Tibial nerve (tissue), 4 donors: Measurements from ENCODE around the gene APOC3. TPM values are rescaled to one million over a fixed set of nuclear protein-coding genes. Genes with fewer than 3 reads are reported as not detected.

Experiments used
- DNase-seq, 2 donors: peaks; one replicate each; pipeline ENCODE4 v3.0.0-alpha.2; 2019; ENCODE audit warnings: low spot score in 2 of 2
- H3K27ac ChIP-seq, 4 donors: fragments of 200-600 bp; sonication (generic) in 3 of 4; one replicate each; pipeline ENCODE4 v1.5.1; 2017 to 2019; ENCODE audit warnings: mild to moderate bottlenecking in 1 of 4
- H3K27me3 ChIP-seq, 2 donors: fragments of 200-600 bp; sonication (generic) in 1 of 2; one replicate each; pipeline versions ENCODE4 v1.5.1 to v1.6.0; 2017 to 2019
- H3K36me3 ChIP-seq, 3 donors: fragments of 200-600 bp; sonication (generic); one replicate each; pipeline ENCODE4 v1.5.1; 2018 to 2019
- H3K4me1 ChIP-seq, 4 donors: fragments of 200-600 bp; sonication (generic) in 3 of 4; one replicate each; pipeline ENCODE4 v1.5.1; 2017 to 2019
- H3K4me3 ChIP-seq, 4 donors: fragments of 200-600 bp; sonication (generic) in 3 of 4; one replicate each; pipeline ENCODE4 v1.5.1; 2017 to 2019; ENCODE audit warnings: mild to moderate bottlenecking in 1 of 4, moderate library complexity in 1 of 4
- H3K9me3 ChIP-seq, 4 donors: fragments of 200-600 bp; sonication (generic) in 3 of 4; one replicate each; pipeline ENCODE4 v1.5.1; 2017 to 2019
- CTCF ChIP-seq, 5 experiments: fragments of 200-600 bp in 3 of 5; fragments of 450-650 bp in 2 of 5; sonication (generic) in 3 of 5; IDR thresholded peaks; one replicate each; pipeline ENCODE4 v1.5.1; 2016 to 2019; ENCODE audit warnings: antibody characterized with exemption in 5 of 5, mild to moderate bottlenecking in 3 of 5, moderate library complexity in 2 of 5
- EP300 ChIP-seq, 2 donors: sonication (generic); formaldehyde crosslinking; IDR thresholded peaks; one replicate each; pipeline ENCODE4 v1.6.1; 2017; ENCODE audit warnings: antibody characterized with exemption in 2 of 2, mild to moderate bottlenecking in 1 of 2
- POLR2A ChIP-seq, 2 donors: fragments of 450-650 bp; IDR thresholded peaks; one replicate each; pipeline ENCODE4 v1.6.1; 2017; ENCODE audit warnings: antibody characterized with exemption in 2 of 2, mild to moderate bottlenecking in 2 of 2, moderate library complexity in 2 of 2
- WGBS, 2 donors: methylation state at CpG; one replicate each; pipeline ENCODE4 v1.1.5; 2018; 5-methylcytosine and 5-hydroxymethylcytosine counted together
- total RNA-seq, 4 donors: library from RNA; depleted of rRNA; stranded (reverse); fragments of >200 nt; gene quantifications; one replicate each; pipeline ENCODE4 v1.1.0, GENCODE V29; 2016

APOC3 gene
- total RNA-seq, 4 donors from 2014 or later: not detected

DNA sequence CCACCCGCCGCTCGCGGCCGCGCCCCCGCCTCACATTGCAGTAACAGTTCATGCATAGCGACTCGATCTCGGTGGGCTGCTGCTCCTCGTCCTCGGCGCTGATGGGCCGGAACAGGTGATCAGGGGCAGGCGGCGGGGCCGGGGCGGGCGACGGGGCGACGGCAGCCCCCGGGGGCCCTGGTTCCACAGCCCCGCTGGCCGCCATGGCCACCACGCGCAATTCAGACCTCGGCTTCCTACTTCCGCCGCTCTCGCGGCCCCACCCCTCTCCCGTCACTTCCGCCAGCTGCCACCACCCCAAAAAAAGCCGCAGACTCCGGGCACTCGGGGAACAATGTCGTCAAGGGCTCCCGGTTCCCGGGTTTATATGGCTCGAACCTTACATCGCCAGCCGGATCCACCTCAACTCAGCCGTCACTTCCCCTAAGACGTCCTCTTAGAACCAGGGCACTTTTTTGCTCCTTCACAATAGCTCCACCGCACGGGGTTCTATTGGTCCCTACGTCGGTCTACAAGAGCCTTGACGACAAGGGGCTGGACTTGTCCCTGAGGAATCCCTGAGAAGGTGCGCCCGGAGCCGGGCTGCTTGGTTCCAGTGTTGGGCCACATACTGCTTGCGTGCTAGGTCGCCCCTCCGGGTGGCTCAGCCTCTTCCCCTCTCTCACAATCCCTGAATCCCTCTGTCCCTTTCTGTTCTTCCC lies 41.8 kb upstream of the APOC3 start, which contains the start of gene ZPR1:
Gene ZPR1 (minus strand): TSS at position 238 of the 701 bp plus-strand sequence. CDS start 33 bp downstream, at position 205.
- 0% methylated on average over 36 to 40 of the region's 56 CpGs for WGBS, 2 donors
- Histone ChIP-seq H3K4me3 (peak within 1 kb of the TSS; percentile 67 to 99 (median 92)), H3K27me3 (no peaks in the 10 kb centered on the region), H3K9me3 (no peaks in the 10 kb centered on the region), H3K36me3 (peaks cover 8 to 38% (median 22%) of the 10 kb centered on the region in 3 donors), H3K27ac (peak within 1 kb of the TSS; percentile 55 to 91 (median 82)), H3K4me1 (peaks cover 0 to 32% (median 16%) of the 10 kb centered on the region in 4 donors)
- TF ChIP-seq EP300 (IDR thresholded peaks at IDR 0.05) (peak; percentile 66 to 73), CTCF (IDR thresholded peaks at IDR 0.05) (peak in 2 of 5 experiments; percentile 45 to 52), POLR2A (IDR thresholded peaks at IDR 0.05) (peak in 1 of 2 donors; percentile 51)
- peak; percentile 58 to 73 for DNase-seq

DNA sequence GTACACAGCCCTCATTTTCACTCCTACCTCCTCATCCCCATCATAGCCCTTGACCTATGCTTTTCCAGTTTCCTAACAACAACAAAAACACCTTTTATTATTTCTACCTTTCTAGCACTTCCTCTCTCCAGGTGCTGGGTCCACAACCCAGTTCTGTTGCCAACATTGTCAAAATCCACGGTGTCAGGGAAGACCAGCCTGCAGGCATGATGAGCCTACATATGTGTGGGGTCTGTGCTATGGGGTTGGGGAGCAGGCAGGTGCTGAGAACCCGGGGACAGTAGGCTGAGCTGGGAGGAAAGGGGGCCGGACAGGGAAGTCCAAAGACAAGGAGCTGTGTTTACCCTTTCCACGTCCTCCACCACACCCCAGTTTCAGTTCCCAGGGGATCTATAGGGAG lies 41.2 kb upstream of the APOC3 start:
- Histone ChIP-seq H3K27ac (peak overlapping the region in 3 of 4 donors; percentile 75 to 91 (median 90)), H3K36me3 (peaks cover 5 to 32% (median 16%) of the 10 kb centered on the region in 3 donors), H3K4me3 (peak overlapping the region; percentile 67 to 99 (median 92)), H3K4me1 (peaks cover 0 to 32% (median 16%) of the 10 kb centered on the region in 4 donors), H3K9me3 (no peaks in the 10 kb centered on the region), H3K27me3 (no peaks in the 10 kb centered on the region)
- TF ChIP-seq CTCF (IDR thresholded peaks at IDR 0.05) (no peak), POLR2A (IDR thresholded peaks at IDR 0.05) (no peak), EP300 (IDR thresholded peaks at IDR 0.05) (no peak)
- DNase-seq: no peak
- 52 to 53% methylated on average over 4 of the region's 4 CpGs for WGBS, 2 donors

DNA sequence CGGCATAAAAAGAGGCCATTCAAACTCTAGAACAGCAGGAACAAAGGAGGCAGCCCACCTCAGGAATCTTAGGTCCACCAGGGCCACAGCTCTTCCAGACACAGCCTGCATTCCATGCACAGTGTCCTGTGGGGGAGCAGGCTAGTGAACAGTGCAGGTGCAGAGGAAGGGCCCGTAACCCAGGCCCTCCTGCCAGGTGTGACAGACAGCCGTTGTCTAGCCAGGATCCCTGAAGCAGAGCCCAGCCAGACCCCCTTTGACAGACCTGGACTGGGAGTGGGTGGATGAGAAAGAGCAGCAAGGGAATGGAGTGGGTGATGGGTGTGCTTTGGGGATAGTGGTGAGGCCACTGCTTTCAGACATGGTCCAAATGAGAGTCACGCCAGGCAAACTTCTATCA lies 40.7 kb upstream of the APOC3 start:
- DNase-seq: no peak
- no peak overlapping the region for H3K4me3 ChIP-seq
- H3K27ac ChIP-seq: no peak overlapping the region
- no peaks in the 10 kb centered on the region for H3K9me3 ChIP-seq
- peaks cover 5 to 28% (median 15%) of the 10 kb centered on the region in 3 donors for H3K36me3 ChIP-seq
- TF ChIP-seq CTCF (IDR thresholded peaks at IDR 0.05) (no peak), POLR2A (IDR thresholded peaks at IDR 0.05) (no peak), EP300 (IDR thresholded peaks at IDR 0.05) (no peak)
- peaks cover 0 to 32% (median 16%) of the 10 kb centered on the region in 4 donors for H3K4me1 ChIP-seq
- WGBS, 2 donors: 81 to 94% methylated on average over 4 of the region's 4 CpGs
- H3K27me3 ChIP-seq: no peaks in the 10 kb centered on the region

DNA sequence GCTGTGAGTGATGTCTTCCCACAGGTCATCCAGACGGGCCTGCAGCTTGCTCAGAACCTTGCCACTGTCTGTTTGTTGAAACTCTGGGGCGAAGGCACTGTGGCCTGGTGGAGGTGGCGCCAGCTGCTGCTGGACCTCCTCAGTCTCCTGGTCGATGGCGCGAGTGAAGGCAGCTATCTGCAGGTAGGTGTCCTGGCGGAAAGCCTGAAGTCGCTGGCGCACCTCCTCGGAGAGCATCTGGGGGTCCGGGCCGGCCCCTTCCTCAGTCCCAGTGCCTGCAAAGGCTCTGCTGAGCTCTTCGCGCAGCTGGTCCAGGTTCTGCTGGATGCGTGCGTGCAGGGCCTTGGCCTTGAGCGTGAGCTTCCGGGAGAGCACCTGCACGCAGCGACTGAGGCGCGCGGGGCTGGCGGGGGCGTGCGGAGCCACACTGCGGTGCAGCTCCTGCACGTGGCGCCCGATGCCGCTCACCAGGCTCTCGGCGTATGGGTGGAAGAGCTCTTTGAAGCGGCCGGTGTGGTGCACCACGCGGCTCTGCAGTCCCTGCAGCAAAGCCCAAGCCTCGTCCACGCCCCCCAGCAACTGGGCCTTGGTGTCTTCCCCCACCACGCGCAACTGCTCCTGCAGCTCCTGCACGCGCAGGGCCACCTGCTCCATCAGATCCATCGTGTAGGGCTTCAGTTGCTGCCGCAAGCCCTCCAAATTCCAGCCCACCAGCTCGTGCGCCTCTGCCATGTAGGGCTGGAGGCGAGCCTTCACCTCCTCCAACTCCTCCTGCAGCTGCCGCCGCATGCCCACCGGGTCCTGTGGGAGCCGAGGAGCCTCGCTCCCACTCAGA lies 39.3 kb upstream of the APOC3 start:
- 82 to 91% methylated on average over 35 to 46 of the region's 53 CpGs for WGBS, 2 donors
- no peak for DNase-seq

More for the DNA sequence above, 39.3 kb upstream of the APOC3 start:
- no peaks in the 10 kb centered on the region for H3K27me3 ChIP-seq
- H3K27ac ChIP-seq: no peak overlapping the region
- H3K9me3 ChIP-seq: no peaks in the 10 kb centered on the region
- H3K36me3 ChIP-seq: peaks cover 2 to 14% (median 4%) of the 10 kb centered on the region in 3 donors
- TF ChIP-seq POLR2A (IDR thresholded peaks at IDR 0.05) (no peak), EP300 (IDR thresholded peaks at IDR 0.05) (no peak), CTCF (IDR thresholded peaks at IDR 0.05) (no peak)
- peaks cover 0 to 32% (median 16%) of the 10 kb centered on the region in 4 donors for H3K4me1 ChIP-seq
- H3K4me3 ChIP-seq: no peak overlapping the region
